OCI-LY7 (cell line): ENCODE data around the gene ZC4H2. TPM values are rescaled to one million over a fixed set of nuclear protein-coding genes. Genes with fewer than 3 reads are reported as not detected.

Source experiments
- BruUV-seq: library from RNA; stranded (reverse); fragments of 400-500 nt; replicated peaks from 2 replicates; lab custom pipeline; 2021; lab: Mats Ljungman, UMichigan
- CTCF ChIA-PET: fragments of 300-600 bp; sonication (Branson Sonifier 250); formaldehyde crosslinking; loops from one replicate; lab custom pipeline; 2022; ENCODE audit warnings: antibody characterized with exemption; ENCODE audit not compliant: unreplicated experiment; lab: Charles Lee
- POLR2A ChIA-PET: fragments of 300-600 bp; sonication (Branson Sonifier 250); formaldehyde crosslinking; loops from one replicate; lab custom pipeline; 2022; ENCODE audit warnings: antibody characterized with exemption; lab: Charles Lee
- DNase-seq: peaks from one replicate; pipeline ENCODE4 v3.0.0-alpha.2; 2015; ENCODE audit warnings: low spot score
- H2AFZ ChIP-seq: fragments of 200-600 bp; sonication (generic), shearing (Covaris generic); 2 replicates; pipeline ENCODE4 v1.6.1; 2014; ENCODE audit warnings: mild to moderate bottlenecking, antibody characterized with exemption, low read length, moderate library complexity
- H3K27ac ChIP-seq: fragments of 200-600 bp; sonication (generic); 2 replicates; pipeline ENCODE4 v1.5.1; 2014; ENCODE audit warnings: mixed run types, low read depth, mild to moderate bottlenecking, moderate library complexity, low read length, inconsistent platforms; ENCODE audit not compliant: poor library complexity, severe bottlenecking
- H3K36me3 ChIP-seq: fragments of 200-600 bp; sonication (generic); 2 replicates; pipeline ENCODE4 v1.6.1; 2014; ENCODE audit warnings: mild to moderate bottlenecking, antibody characterized with exemption, low read length, moderate library complexity, mixed read lengths; ENCODE audit not compliant: insufficient read depth
- H3K4me1 ChIP-seq: fragments of 200-600 bp; sonication (generic); 2 replicates; pipeline ENCODE4 v1.5.1; 2014; ENCODE audit warnings: mild to moderate bottlenecking, low read length; ENCODE audit not compliant: insufficient read depth, poor library complexity, severe bottlenecking
- H3K4me2 ChIP-seq: fragments of 200-600 bp; sonication (generic); 2 replicates; pipeline ENCODE4 v1.6.1; 2014; ENCODE audit warnings: mild to moderate bottlenecking, low read length
- H3K4me3 ChIP-seq: fragments of 200-600 bp; sonication (generic); 2 replicates; pipeline ENCODE4 v1.5.1; 2014; ENCODE audit warnings: mild to moderate bottlenecking, low read depth, low read length; ENCODE audit not compliant: poor library complexity, severe bottlenecking
- H3K79me2 ChIP-seq: fragments of 200-600 bp; sonication (generic); 2 replicates; pipeline ENCODE4 v1.6.1; 2016; ENCODE audit warnings: low read depth, mild to moderate bottlenecking, low read length, moderate library complexity, mixed read lengths; ENCODE audit not compliant: insufficient read depth
- H3K9me2 ChIP-seq: fragments of 200-600 bp; sonication (generic); 2 replicates; pipeline ENCODE4 v1.6.1; 2016; ENCODE audit warnings: mild to moderate bottlenecking, low read length, mixed read lengths; ENCODE audit not compliant: insufficient read depth
- H3K9me3 ChIP-seq: fragments of 200-600 bp; sonication (generic); 2 replicates; pipeline ENCODE4 v1.6.1; 2014; ENCODE audit warnings: mild to moderate bottlenecking, mixed run types, low read length, mixed read lengths
- H4K20me1 ChIP-seq: fragments of 200-600 bp; sonication (generic); 2 replicates; pipeline ENCODE4 v1.6.1; 2014; ENCODE audit warnings: mild to moderate bottlenecking, antibody characterized with exemption, low read length, moderate library complexity, mixed read lengths; ENCODE audit not compliant: insufficient read depth
- CTCF ChIP-seq: fragments of 200-600 bp; sonication (generic); conservative IDR thresholded peaks from 2 replicates; pipeline ENCODE4 v1.5.1; 2014; ENCODE audit warnings: mild to moderate bottlenecking, antibody characterized with exemption, low read length, moderate library complexity, mixed read lengths
- EZH2phosphoT487 ChIP-seq: fragments of 200-600 bp; sonication (generic); IDR thresholded peaks from 2 replicates; pipeline ENCODE4 v1.6.1; 2018; ENCODE audit warnings: low read depth, borderline replicate concordance, mild to moderate bottlenecking, mixed run types, antibody characterized with exemption, low read length, moderate library complexity, mixed read lengths
- intact Hi-C: fragments of 100-400 bp; cut with micrococcal nuclease; formaldehyde crosslinking; loops from one replicate; pipeline ENCODE4 v1.10.0; 2022; ENCODE audit not compliant: unreplicated experiment
- total RNA-seq, 2 experiments: library from RNA; depleted of rRNA in 1 of 2; stranded (reverse); fragments of >200 nt in 1 of 2; shearing (Covaris generic) in 1 of 2; gene quantifications; 2 replicates each; pipeline ENCODE4 v1.2.3, GENCODE V29; 2014 to 2022

Gene ZC4H2
- total RNA-seq, 2 experiments from 2014 or later = 20.1 to 23.4 TPM

GRCh38 chrX:64975491-64975890 lies 759 bp downstream of the ZC4H2 start:
- peak overlapping the region; percentile 91 for H3K4me3 ChIP-seq
- TF ChIP-seq CTCF (no peak), EZH2phosphoT487 (no peak)
- CTCF ChIA-PET = no interaction called here
- no peaks in the 10 kb centered on the region for H4K20me1 ChIP-seq
- peak overlapping the region; percentile 43 for H3K27ac ChIP-seq
- peak overlapping the region; percentile 77; the same call in 1 of the 2 replicates for H2AFZ ChIP-seq
- H3K4me1 ChIP-seq = peaks cover 15% of the 10 kb centered on the region
- BruUV-seq = no TSS peak
- H3K9me3 ChIP-seq = no peaks in the 10 kb centered on the region
- H3K4me2 ChIP-seq = peak overlapping the region; percentile 85
- peaks cover 31% of the 10 kb centered on the region for H3K79me2 ChIP-seq
- POLR2A ChIA-PET = interaction anchor here (0.7 to 1.9 kb wide), 7 partner anchors 9 to 334 kb away, joined by 3 to 7 read pairs (median 4); no protein-coding TSS in a partner anchor
- peak; percentile 49 for DNase-seq
- no peaks in the 10 kb centered on the region; the same call in 1 of the 2 replicates for H3K36me3 ChIP-seq
- H3K9me2 ChIP-seq = no peaks in the 10 kb centered on the region
- intact Hi-C loops = loop anchor here (2.0 to 10.0 kb wide), 3 partner anchors 59 to 559 kb away; partner anchors contain the start of genes LAS1L and ZC3H12B

GRCh38 chrX:64925480-64925879 lies 50.8 kb downstream of the ZC4H2 start:
- TF ChIP-seq CTCF (no peak), EZH2phosphoT487 (no peak)
- no TSS peak for BruUV-seq
- no peak for DNase-seq
- no peaks in the 10 kb centered on the region for H3K79me2 ChIP-seq
- H3K9me2 ChIP-seq = no peaks in the 10 kb centered on the region
- H2AFZ ChIP-seq = no peak overlapping the region
- ChIA-PET POLR2A (no interaction called here), CTCF (no interaction called here)
- intact Hi-C loops = no loop called here
- no peak overlapping the region for H3K4me3 ChIP-seq
- H3K9me3 ChIP-seq = no peaks in the 10 kb centered on the region
- no peaks in the 10 kb centered on the region for H3K4me1 ChIP-seq
- H3K4me2 ChIP-seq = no peak overlapping the region
- no peaks in the 10 kb centered on the region for H4K20me1 ChIP-seq
- no peaks in the 10 kb centered on the region for H3K36me3 ChIP-seq
- H3K27ac ChIP-seq = no peak overlapping the region

- Histone ChIP-seq H3K4me2 (no peak overlapping the region), H3K79me2 (no peaks in the 10 kb centered on the region), H3K36me3 (peaks cover 3% of the 10 kb centered on the region), H3K27ac (no peak overlapping the region), H3K4me3 (no peak overlapping the region), H3K9me3 (no peaks in the 10 kb centered on the region), H2AFZ (no peak overlapping the region), H3K9me2 (no peaks in the 10 kb centered on the region), H3K4me1 (no peaks in the 10 kb centered on the region), H4K20me1 (no peaks in the 10 kb centered on the region)
- ChIA-PET CTCF (no interaction called here), POLR2A (interaction anchor here (0.6 kb wide), 1 partner anchor 127 kb away, joined by 3 read pairs; the partner anchor contains the start of gene ZC3H12B)
- BruUV-seq = no TSS peak
- TF ChIP-seq CTCF (no peak), EZH2phosphoT487 (no peak)
- DNase-seq = no peak
- intact Hi-C loops = no loop called here
These were observed 68.1 kb downstream of the ZC4H2 start for GRCh38 chrX:64908121-64908520.
